A673 (cell line): ENCODE data around the gene TTLL8. TPM values are rescaled to one million over a fixed set of nuclear protein-coding genes. Genes with fewer than 3 reads are reported as not detected.

Experiments used
- BruUV-seq: library from RNA; stranded (reverse); fragments of 400-500 nt; replicated peaks from 2 replicates; lab custom pipeline; 2021; lab: Mats Ljungman, UMichigan
- CTCF ChIA-PET: fragments of 300-600 bp; sonication (Branson Sonifier 250); formaldehyde crosslinking; loops from one replicate; lab custom pipeline; 2022; ENCODE audit warnings: antibody characterized with exemption; lab: Charles Lee
- POLR2A ChIA-PET: fragments of 300-600 bp; sonication (Branson Sonifier 250); formaldehyde crosslinking; loops from one replicate; lab custom pipeline; 2022; ENCODE audit warnings: antibody characterized with exemption; ENCODE audit not compliant: low non-redundant PET; lab: Charles Lee
- DNase-seq: peaks from one replicate; pipeline ENCODE4 v3.0.0-alpha.2; 2015; ENCODE audit warnings: low spot score
- H3K27ac ChIP-seq: fragments of 200-600 bp; sonication (generic); 2 replicates; pipeline ENCODE4 v1.5.1; 2016; ENCODE audit warnings: mixed run types, low read depth, mild to moderate bottlenecking, mixed read lengths, antibody characterized with exemption, low read length; ENCODE audit not compliant: poor library complexity, severe bottlenecking
- H3K27me3 ChIP-seq: fragments of 200-600 bp; sonication (generic); replicated peaks from 2 replicates; pipeline ENCODE4 v1.6.1; 2017; ENCODE audit warnings: mixed run types, low read depth, mild to moderate bottlenecking, mixed read lengths, antibody characterized with exemption, low read length; ENCODE audit not compliant: insufficient read depth, poor library complexity
- H3K36me3 ChIP-seq: fragments of 200-600 bp; sonication (generic); 2 replicates; pipeline ENCODE4 v1.6.1; 2016; ENCODE audit warnings: mixed run types, mild to moderate bottlenecking, mixed read lengths, antibody characterized with exemption, low read length; ENCODE audit not compliant: insufficient read depth, poor library complexity, severe bottlenecking
- H3K4me1 ChIP-seq: fragments of 200-600 bp; sonication (generic); 2 replicates; pipeline ENCODE4 v1.6.1; 2017; ENCODE audit warnings: mixed run types, mild to moderate bottlenecking, mixed read lengths, antibody characterized with exemption, low read length; ENCODE audit not compliant: insufficient read depth, poor library complexity, severe bottlenecking
- H3K4me3 ChIP-seq: fragments of 200-600 bp; sonication (generic); 2 replicates; pipeline ENCODE4 v1.5.1; 2016; ENCODE audit warnings: low read depth, mixed run types, mild to moderate bottlenecking, mixed read lengths, low read length; ENCODE audit not compliant: poor library complexity, severe bottlenecking
- H3K9me3 ChIP-seq: fragments of 200-600 bp; sonication (generic); 2 replicates; pipeline ENCODE4 v1.6.1; 2016; ENCODE audit warnings: mixed run types, low read depth, mild to moderate bottlenecking, mixed read lengths, antibody characterized with exemption, low read length; ENCODE audit not compliant: poor library complexity, severe bottlenecking
- CTCF ChIP-seq: fragments of 300-800, 200-600 bp; sonication (generic); conservative IDR thresholded peaks from 2 replicates; pipeline ENCODE4 v1.5.1; 2017; ENCODE audit warnings: low read depth, mild to moderate bottlenecking, antibody characterized with exemption, low read length, moderate library complexity, mixed read lengths
- EZH2 ChIP-seq: fragments of 200-600 bp; sonication (generic); IDR thresholded peaks from 2 replicates; pipeline ENCODE4 v1.6.1; 2017; ENCODE audit warnings: borderline replicate concordance, low read depth, mild to moderate bottlenecking, mixed read lengths, antibody characterized with exemption, low read length; ENCODE audit not compliant: poor library complexity, severe bottlenecking
- intact Hi-C: fragments of 100-400 bp; cut with micrococcal nuclease; formaldehyde crosslinking; loops from one replicate; pipeline ENCODE4 v1.10.0; 2022; ENCODE audit not compliant: unreplicated experiment
- total RNA-seq: library from RNA; stranded (reverse); gene quantifications from 2 replicates; pipeline ENCODE4 v1.2.3, GENCODE V29; 2021

TTLL8 gene
- total RNA-seq, 1 experiment from 2014 or later: not detected

GRCh38 chr22:50004918-50005317 is 53.2 kb downstream of the TTLL8 start:
- H3K9me3 ChIP-seq: no peaks in the 10 kb centered on the region
- H3K36me3 ChIP-seq: no peaks in the 10 kb centered on the region
- no peak for DNase-seq
- H3K4me3 ChIP-seq: no peak overlapping the region
- intact Hi-C loops: no loop called here
- H3K27ac ChIP-seq: no peak overlapping the region
- ChIA-PET CTCF (no interaction called here), POLR2A (no interaction called here)
- H3K4me1 ChIP-seq: peaks cover 11% of the 10 kb centered on the region
- TF ChIP-seq CTCF (no peak), EZH2 (no peak)
- BruUV-seq: no TSS peak
- no peaks in the 10 kb centered on the region for H3K27me3 ChIP-seq

GRCh38 chr22:50002791-50003190 is 55.3 kb downstream of the TTLL8 start:
- ChIA-PET CTCF (no interaction called here), POLR2A (no interaction called here)
- DNase-seq: no peak
- H3K4me3 ChIP-seq: no peak overlapping the region
- peaks cover 11% of the 10 kb centered on the region for H3K4me1 ChIP-seq
- no peaks in the 10 kb centered on the region for H3K9me3 ChIP-seq
- no peak for TF ChIP-seq EZH2
- TF ChIP-seq CTCF: no peak
- no peaks in the 10 kb centered on the region for H3K36me3 ChIP-seq
- no TSS peak for BruUV-seq
- no peaks in the 10 kb centered on the region for H3K27me3 ChIP-seq
- no peak overlapping the region for H3K27ac ChIP-seq
- intact Hi-C loops: no loop called here

- Histone ChIP-seq H3K4me1 (peaks cover 11% of the 10 kb centered on the region), H3K27ac (no peak overlapping the region), H3K36me3 (no peaks in the 10 kb centered on the region), H3K4me3 (no peak overlapping the region), H3K27me3 (no peaks in the 10 kb centered on the region), H3K9me3 (no peaks in the 10 kb centered on the region)
- intact Hi-C loops: no loop called here
- no TSS peak for BruUV-seq
- ChIA-PET POLR2A (no interaction called here), CTCF (interaction anchor here (0.6 kb wide), 1 partner anchor 20 kb away, joined by 17 read pairs; no protein-coding TSS in a partner anchor)
- no peak for TF ChIP-seq EZH2
- no peak for TF ChIP-seq CTCF
- peak; percentile 61 for DNase-seq
Measured at GRCh38 chr22:50001388-50002231, 56.5 kb downstream of the TTLL8 start.
